Osteocyte (in vitro differentiated cells): ENCODE measurements around the gene CNGB1. TPM values are rescaled to one million over a fixed set of nuclear protein-coding genes. Genes with fewer than 3 reads are reported as not detected.
A peak's percentile ranks its signal among the peaks of the same experiment; 100 is the strongest.
"Not testable (repeated sequence)": the region's sequence is repeated elsewhere in the genome, so short reads cannot be mapped to it uniquely, and the experiment has no call there.

Experiments
- DNase-seq: peaks from one replicate; pipeline ENCODE4 v3.0.0; 2021; ENCODE audit warnings: mixed read lengths; ENCODE audit not compliant: unreplicated experiment; ENCODE audit errors: extremely low spot score
- H3K27ac Mint-ChIP-seq: one replicate; pipeline ENCODE4 v1.8.0; 2021; ENCODE audit warnings: mild to moderate bottlenecking, mixed read lengths; ENCODE audit not compliant: unreplicated experiment
- H3K27me3 Mint-ChIP-seq: one replicate; pipeline ENCODE4 v1.8.0; 2021; ENCODE audit warnings: mixed read lengths; ENCODE audit not compliant: unreplicated experiment
- H3K36me3 Mint-ChIP-seq: one replicate; pipeline ENCODE4 v1.8.0; 2021; ENCODE audit warnings: mixed read lengths; ENCODE audit not compliant: unreplicated experiment
- H3K4me1 Mint-ChIP-seq: one replicate; pipeline ENCODE4 v1.8.0; 2021; ENCODE audit warnings: mixed read lengths; ENCODE audit not compliant: unreplicated experiment
- H3K4me3 Mint-ChIP-seq: one replicate; pipeline ENCODE4 v1.8.0; 2021; ENCODE audit warnings: mild to moderate bottlenecking, moderate library complexity, mixed read lengths; ENCODE audit not compliant: unreplicated experiment
- H3K9me3 Mint-ChIP-seq: one replicate; pipeline ENCODE4 v1.8.0; 2021; ENCODE audit warnings: mixed read lengths; ENCODE audit not compliant: unreplicated experiment
- CTCF ChIP-seq: fragments of 200-600 bp; sonication (generic); IDR thresholded peaks from 2 replicates; pipeline ENCODE4 v1.5.0; 2021; ENCODE audit warnings: antibody characterized with exemption, mild to moderate bottlenecking, moderate library complexity
- total RNA-seq: library from RNA; stranded (reverse); gene quantifications from 2 replicates; pipeline ENCODE4 v1.2.1, GENCODE V29; 2021

The CNGB1 gene
- total RNA-seq, 1 donor from 2014 or later = not detected

GRCh38 chr16:57852189-57852588, 118.7 kb downstream of the CNGB1 start:
- H3K27me3 Mint-ChIP-seq = no peaks in the 10 kb centered on the region
- H3K9me3 Mint-ChIP-seq = no peaks in the 10 kb centered on the region
- no peak for DNase-seq
- no peak overlapping the region for H3K4me3 Mint-ChIP-seq
- H3K27ac Mint-ChIP-seq = no peak overlapping the region
- H3K36me3 Mint-ChIP-seq = peaks cover 4% of the 10 kb centered on the region
- H3K4me1 Mint-ChIP-seq = peaks cover 12% of the 10 kb centered on the region
- TF ChIP-seq CTCF = no peak

- Mint-ChIP-seq H3K36me3 (no peaks in the 10 kb centered on the region), H3K4me1 (peaks cover 44% of the 10 kb centered on the region), H3K4me3 (no peak overlapping the region), H3K27ac (peak overlapping the region; percentile 14), H3K27me3 (no peaks in the 10 kb centered on the region), H3K9me3 (no peaks in the 10 kb centered on the region)
- no peak for TF ChIP-seq CTCF
- DNase-seq = no peak
Observed at GRCh38 chr16:57848181-57848580, 122.7 kb downstream of the CNGB1 start.

GRCh38 chr16:57846931-57847330, 124.0 kb downstream of the CNGB1 start:
- H3K36me3 Mint-ChIP-seq = not testable (repeated sequence)

GRCh38 chr16:57846078-57846697, 124.7 kb downstream of the CNGB1 start:
- H3K27me3 Mint-ChIP-seq = no peaks in the 10 kb centered on the region
- H3K9me3 Mint-ChIP-seq = no peaks in the 10 kb centered on the region
- H3K27ac Mint-ChIP-seq = peak overlapping the region; percentile 90
- H3K36me3 Mint-ChIP-seq = no peaks in the 10 kb centered on the region
- no peak for DNase-seq
- no peak for TF ChIP-seq CTCF
- peaks cover 62% of the 10 kb centered on the region for H3K4me1 Mint-ChIP-seq
- peak overlapping the region; percentile 41 for H3K4me3 Mint-ChIP-seq

More at GRCh38 chr16:57846931-57847330, 124.0 kb downstream of the CNGB1 start:
- Mint-ChIP-seq H3K4me1 (peaks cover 55% of the 10 kb centered on the region), H3K27ac (peak overlapping the region; percentile 90), H3K4me3 (peak overlapping the region; percentile 41)
- not testable (repeated sequence) for H3K9me3 Mint-ChIP-seq, DNase-seq, H3K27me3 Mint-ChIP-seq

GRCh38 chr16:57845115-57845514, 125.8 kb downstream of the CNGB1 start:
- Mint-ChIP-seq H3K27me3 (no peaks in the 10 kb centered on the region), H3K9me3 (no peaks in the 10 kb centered on the region), H3K36me3 (peaks cover 2% of the 10 kb centered on the region), H3K27ac (peak overlapping the region; percentile 90), H3K4me1 (peaks cover 68% of the 10 kb centered on the region), H3K4me3 (no peak overlapping the region)
- no peak for DNase-seq
- no peak for TF ChIP-seq CTCF
